Adrenal gland (tissue), 5 donors: ENCODE data around the gene PLA2G4B.

ENCODE experiments used
- POLR2A ChIP-seq, 2 donors: fragments of 450-650 bp; IDR thresholded peaks; one replicate each; pipeline ENCODE4 v1.6.1; 2017; ENCODE audit warnings: antibody characterized with exemption in 2 of 2, mild to moderate bottlenecking in 2 of 2, moderate library complexity in 1 of 2
- TF ChIP-seq, protein P1 (sequence below), 6 experiments: fragments of 450-650 bp in 4 of 6; fragments of 200-600 bp in 2 of 6; sonication (generic) in 1 of 6; IDR thresholded peaks; 1 replicate in 5 of 6; 2 replicates in 1 of 6; pipeline versions ENCODE4 v1.5.1 to v1.8.0; 2016 to 2021; ENCODE audit warnings: antibody characterized with exemption in 6 of 6, mild to moderate bottlenecking in 2 of 6, moderate library complexity in 1 of 6
- donor health status: DM: no; HTN: no; CAD: no.

DNA sequence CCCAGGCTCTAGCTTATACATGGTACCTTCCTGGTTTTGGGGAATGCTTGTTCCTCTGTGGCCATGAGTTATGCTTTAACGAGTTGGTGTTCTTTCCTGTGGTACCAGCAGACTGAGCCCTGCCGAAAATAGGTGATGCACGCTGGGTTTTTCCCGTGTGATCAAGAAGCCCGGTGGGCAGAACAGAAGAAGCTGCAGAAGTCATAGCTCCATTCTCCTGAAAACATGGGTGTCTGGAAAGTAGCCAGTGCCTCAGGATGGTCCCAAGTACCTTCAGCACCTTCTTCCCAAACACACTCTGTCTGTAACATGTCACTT lies 39.2 kb upstream of the PLA2G4B start:
- no peak for TF ChIP-seq POLR2A (IDR thresholded peaks at IDR 0.05)
- TF ChIP-seq, protein P1, sequence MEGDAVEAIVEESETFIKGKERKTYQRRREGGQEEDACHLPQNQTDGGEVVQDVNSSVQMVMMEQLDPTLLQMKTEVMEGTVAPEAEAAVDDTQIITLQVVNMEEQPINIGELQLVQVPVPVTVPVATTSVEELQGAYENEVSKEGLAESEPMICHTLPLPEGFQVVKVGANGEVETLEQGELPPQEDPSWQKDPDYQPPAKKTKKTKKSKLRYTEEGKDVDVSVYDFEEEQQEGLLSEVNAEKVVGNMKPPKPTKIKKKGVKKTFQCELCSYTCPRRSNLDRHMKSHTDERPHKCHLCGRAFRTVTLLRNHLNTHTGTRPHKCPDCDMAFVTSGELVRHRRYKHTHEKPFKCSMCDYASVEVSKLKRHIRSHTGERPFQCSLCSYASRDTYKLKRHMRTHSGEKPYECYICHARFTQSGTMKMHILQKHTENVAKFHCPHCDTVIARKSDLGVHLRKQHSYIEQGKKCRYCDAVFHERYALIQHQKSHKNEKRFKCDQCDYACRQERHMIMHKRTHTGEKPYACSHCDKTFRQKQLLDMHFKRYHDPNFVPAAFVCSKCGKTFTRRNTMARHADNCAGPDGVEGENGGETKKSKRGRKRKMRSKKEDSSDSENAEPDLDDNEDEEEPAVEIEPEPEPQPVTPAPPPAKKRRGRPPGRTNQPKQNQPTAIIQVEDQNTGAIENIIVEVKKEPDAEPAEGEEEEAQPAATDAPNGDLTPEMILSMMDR (IDR thresholded peaks at IDR 0.05): no peak
